K562 (cell line): ENCODE data around the gene ARID4B. TPM values are rescaled to one million over a fixed set of nuclear protein-coding genes. Genes with fewer than 3 reads are reported as not detected.

ENCODE experiments used
- FUS ChIP-seq: fragments of 200-400 bp; formaldehyde crosslinking; optimal IDR thresholded peaks from 2 replicates; pipeline ENCODE3; 2017; ENCODE audit warnings: low read depth, low read length
- HDAC2 ChIP-seq: fragments of 450-650 bp; IDR thresholded peaks from 2 replicates; pipeline ENCODE4 v1.6.1; 2016; ENCODE audit warnings: mild to moderate bottlenecking
- MAFF ChIP-seq: IDR thresholded peaks from 2 replicates; pipeline ENCODE4 v1.6.1; 2012; ENCODE audit warnings: low read length, improper control_type of control experiment
- MIER1 ChIP-seq: fragments of 450-650 bp; IDR thresholded peaks from 2 replicates; pipeline ENCODE4 v1.6.1; 2016; ENCODE audit warnings: antibody characterized with exemption, mild to moderate bottlenecking, low read depth
- NFRKB ChIP-seq: fragments of 450-650 bp; IDR thresholded peaks from 2 replicates; pipeline ENCODE4 v1.6.1; 2016; ENCODE audit warnings: low read depth
- POLR2G ChIP-seq: fragments of 200-400 bp; formaldehyde crosslinking; IDR thresholded peaks from 2 replicates; pipeline ENCODE4 v1.6.1; 2017; ENCODE audit warnings: low read depth, mild to moderate bottlenecking, antibody characterized with exemption, low read length, moderate library complexity
- SREBF2 ChIP-seq: sonication (generic); formaldehyde crosslinking; IDR thresholded peaks from 2 replicates; pipeline ENCODE4 v1.4.0; 2020; ENCODE audit warnings: mild to moderate bottlenecking, missing genetic modification reagents
- TBP ChIP-seq: optimal IDR thresholded peaks from 2 replicates; pipeline ENCODE3; 2011; ENCODE audit warnings: low read depth, low read length, improper control_type of control experiment
- THRAP3 ChIP-seq: fragments of 450-650 bp; IDR thresholded peaks from 2 replicates; pipeline ENCODE4 v1.6.1; 2016; ENCODE audit warnings: mild to moderate bottlenecking, inconsistent platforms, borderline replicate concordance
- ZC3H8 ChIP-seq: fragments of 450-650 bp; IDR thresholded peaks from 2 replicates; pipeline ENCODE4 v1.6.1; 2017
- ZFP30 ChIP-seq: fragments of 250-450 bp; sonication (Bioruptor Pico); IDR thresholded peaks from 2 replicates; pipeline ENCODE4 v1.8.0; 2022; ENCODE audit warnings: moderate library complexity, mild to moderate bottlenecking, inconsistent platforms, borderline replicate concordance
- ZNF444 ChIP-seq: fragments of 250-450 bp; sonication (Bioruptor Pico); IDR thresholded peaks from 2 replicates; pipeline ENCODE4 v1.4.0; 2020; ENCODE audit warnings: mild to moderate bottlenecking, moderate library complexity
- ZNF696 ChIP-seq: fragments of 250-450 bp; sonication (Bioruptor Pico); conservative IDR thresholded peaks from 2 replicates; pipeline ENCODE4 v1.4.0; 2020; ENCODE audit warnings: mild to moderate bottlenecking, moderate library complexity
- ZSCAN32 ChIP-seq: fragments of 450-650 bp; formaldehyde crosslinking; IDR thresholded peaks from 2 replicates; pipeline ENCODE4 v1.4.0; 2020; ENCODE audit warnings: mild to moderate bottlenecking, moderate library complexity
- polyA plus RNA-seq, 8 experiments: library from polyadenylated mRNA; depleted of rRNA in 4 of 8; stranded (reverse) in 5 of 8; unstranded in 3 of 8; fragments of >200 nt; fragmentation: Nextera tagmentation in 2 of 8; fragmentation: Illumina TruSeq in 1 of 8; extraction: Ambion mirVana in 2 of 8; extraction: Trizol in 1 of 8; gene quantifications; 2 replicates each; pipeline versions ENCODE4 v1.2.1 to v1.2.3, GENCODE V29; 2011 to 2014; ENCODE audit warnings: inconsistent platforms in 1 of 8, missing spikeins in 1 of 8
- total RNA-seq, 7 experiments: library from RNA; depleted of rRNA in 6 of 7; stranded (reverse); fragments of >200 nt in 6 of 7; fragmentation: Illumina TruSeq in 2 of 7; extraction: Trizol in 2 of 7; gene quantifications; 2 replicates each; pipeline versions ENCODE4 v1.2.1 to v1.2.3, GENCODE V29; 2011 to 2021; ENCODE audit warnings: low replicate concordance in 1 of 7
- TF ChIP-seq, protein P1 (sequence below): fragments of 200-800 bp; sonication (Bioruptor generic); IDR thresholded peaks from 2 replicates; pipeline ENCODE4 v1.6.1; 2016; ENCODE audit warnings: missing genetic modification characterization, missing compliant biosample characterization
- TF ChIP-seq, protein P2 (sequence below): IDR thresholded peaks from 3 replicates; pipeline ENCODE4 v1.6.1; 2011; ENCODE audit warnings: borderline replicate concordance, mild to moderate bottlenecking, moderate library complexity; ENCODE audit not compliant: insufficient read length; ENCODE audit errors: extremely low read depth
- TF ChIP-seq, protein P3 (sequence below): fragments of 250-450 bp; sonication (Bioruptor Pico); IDR thresholded peaks from 2 replicates; pipeline ENCODE4 v1.8.0; 2022; ENCODE audit warnings: moderate library complexity, mild to moderate bottlenecking, inconsistent platforms
- TF ChIP-seq, protein P4 (sequence below): fragments of 450-650 bp; formaldehyde crosslinking; IDR thresholded peaks from 2 replicates; pipeline ENCODE4 v1.4.0; 2020; ENCODE audit warnings: mild to moderate bottlenecking

The ARID4B gene
- total and polyA plus RNA-seq, 9 of the 15 experiments (the other 6 are each of a cell fraction or from before 2014, with no cell fraction given): 8.4 to 38.9 (median 18.5) TPM

DNA sequence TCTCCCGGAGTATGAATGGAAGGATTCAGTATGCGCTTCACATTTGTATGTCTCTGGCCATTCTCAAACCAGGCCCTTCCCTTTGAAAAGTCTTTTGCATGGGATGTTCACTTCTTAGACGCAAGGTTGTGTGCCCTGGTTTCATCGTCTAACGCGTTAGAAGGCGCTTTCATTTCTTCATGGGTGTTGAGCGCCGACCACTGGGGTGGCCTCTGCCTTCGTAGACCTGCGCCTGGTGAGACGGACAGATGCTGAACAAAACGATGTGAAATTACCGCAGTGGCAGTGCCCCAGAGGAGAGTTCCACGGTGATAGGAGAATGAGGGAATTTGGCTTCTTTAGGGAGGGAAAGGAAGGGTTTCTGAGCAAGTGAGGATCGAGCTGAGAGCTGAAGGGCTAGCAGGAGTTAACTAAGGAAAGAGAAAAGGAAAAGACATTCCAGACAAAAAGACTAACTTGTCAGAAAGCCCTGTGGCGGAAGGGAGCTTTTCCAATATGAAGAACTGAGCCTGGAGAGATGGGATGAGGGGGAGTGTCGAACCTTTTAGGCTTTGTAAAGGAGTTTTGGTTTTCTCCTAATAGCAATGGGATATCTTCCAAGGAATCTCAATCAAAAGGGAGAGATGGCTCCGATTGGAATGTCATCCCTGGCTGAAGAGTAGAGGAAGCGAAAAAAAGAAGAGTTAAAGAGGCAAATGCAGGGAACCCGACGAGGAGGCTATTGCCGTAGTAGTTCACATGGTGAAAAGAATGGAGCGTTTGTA is 1.3 kb upstream of the ARID4B start (continued):
- no peak for TF ChIP-seq ZNF444 (CRISPR knock-in tag)
- TF ChIP-seq, protein P1, sequence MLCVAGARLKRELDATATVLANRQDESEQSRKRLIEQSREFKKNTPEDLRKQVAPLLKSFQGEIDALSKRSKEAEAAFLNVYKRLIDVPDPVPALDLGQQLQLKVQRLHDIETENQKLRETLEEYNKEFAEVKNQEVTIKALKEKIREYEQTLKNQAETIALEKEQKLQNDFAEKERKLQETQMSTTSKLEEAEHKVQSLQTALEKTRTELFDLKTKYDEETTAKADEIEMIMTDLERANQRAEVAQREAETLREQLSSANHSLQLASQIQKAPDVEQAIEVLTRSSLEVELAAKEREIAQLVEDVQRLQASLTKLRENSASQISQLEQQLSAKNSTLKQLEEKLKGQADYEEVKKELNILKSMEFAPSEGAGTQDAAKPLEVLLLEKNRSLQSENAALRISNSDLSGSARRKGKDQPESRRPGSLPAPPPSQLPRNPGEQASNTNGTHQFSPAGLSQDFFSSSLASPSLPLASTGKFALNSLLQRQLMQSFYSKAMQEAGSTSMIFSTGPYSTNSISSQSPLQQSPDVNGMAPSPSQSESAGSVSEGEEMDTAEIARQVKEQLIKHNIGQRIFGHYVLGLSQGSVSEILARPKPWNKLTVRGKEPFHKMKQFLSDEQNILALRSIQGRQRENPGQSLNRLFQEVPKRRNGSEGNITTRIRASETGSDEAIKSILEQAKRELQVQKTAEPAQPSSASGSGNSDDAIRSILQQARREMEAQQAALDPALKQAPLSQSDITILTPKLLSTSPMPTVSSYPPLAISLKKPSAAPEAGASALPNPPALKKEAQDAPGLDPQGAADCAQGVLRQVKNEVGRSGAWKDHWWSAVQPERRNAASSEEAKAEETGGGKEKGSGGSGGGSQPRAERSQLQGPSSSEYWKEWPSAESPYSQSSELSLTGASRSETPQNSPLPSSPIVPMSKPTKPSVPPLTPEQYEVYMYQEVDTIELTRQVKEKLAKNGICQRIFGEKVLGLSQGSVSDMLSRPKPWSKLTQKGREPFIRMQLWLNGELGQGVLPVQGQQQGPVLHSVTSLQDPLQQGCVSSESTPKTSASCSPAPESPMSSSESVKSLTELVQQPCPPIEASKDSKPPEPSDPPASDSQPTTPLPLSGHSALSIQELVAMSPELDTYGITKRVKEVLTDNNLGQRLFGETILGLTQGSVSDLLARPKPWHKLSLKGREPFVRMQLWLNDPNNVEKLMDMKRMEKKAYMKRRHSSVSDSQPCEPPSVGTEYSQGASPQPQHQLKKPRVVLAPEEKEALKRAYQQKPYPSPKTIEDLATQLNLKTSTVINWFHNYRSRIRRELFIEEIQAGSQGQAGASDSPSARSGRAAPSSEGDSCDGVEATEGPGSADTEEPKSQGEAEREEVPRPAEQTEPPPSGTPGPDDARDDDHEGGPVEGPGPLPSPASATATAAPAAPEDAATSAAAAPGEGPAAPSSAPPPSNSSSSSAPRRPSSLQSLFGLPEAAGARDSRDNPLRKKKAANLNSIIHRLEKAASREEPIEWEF (CRISPR knock-in tag): no peak
- TF ChIP-seq, protein P2, sequence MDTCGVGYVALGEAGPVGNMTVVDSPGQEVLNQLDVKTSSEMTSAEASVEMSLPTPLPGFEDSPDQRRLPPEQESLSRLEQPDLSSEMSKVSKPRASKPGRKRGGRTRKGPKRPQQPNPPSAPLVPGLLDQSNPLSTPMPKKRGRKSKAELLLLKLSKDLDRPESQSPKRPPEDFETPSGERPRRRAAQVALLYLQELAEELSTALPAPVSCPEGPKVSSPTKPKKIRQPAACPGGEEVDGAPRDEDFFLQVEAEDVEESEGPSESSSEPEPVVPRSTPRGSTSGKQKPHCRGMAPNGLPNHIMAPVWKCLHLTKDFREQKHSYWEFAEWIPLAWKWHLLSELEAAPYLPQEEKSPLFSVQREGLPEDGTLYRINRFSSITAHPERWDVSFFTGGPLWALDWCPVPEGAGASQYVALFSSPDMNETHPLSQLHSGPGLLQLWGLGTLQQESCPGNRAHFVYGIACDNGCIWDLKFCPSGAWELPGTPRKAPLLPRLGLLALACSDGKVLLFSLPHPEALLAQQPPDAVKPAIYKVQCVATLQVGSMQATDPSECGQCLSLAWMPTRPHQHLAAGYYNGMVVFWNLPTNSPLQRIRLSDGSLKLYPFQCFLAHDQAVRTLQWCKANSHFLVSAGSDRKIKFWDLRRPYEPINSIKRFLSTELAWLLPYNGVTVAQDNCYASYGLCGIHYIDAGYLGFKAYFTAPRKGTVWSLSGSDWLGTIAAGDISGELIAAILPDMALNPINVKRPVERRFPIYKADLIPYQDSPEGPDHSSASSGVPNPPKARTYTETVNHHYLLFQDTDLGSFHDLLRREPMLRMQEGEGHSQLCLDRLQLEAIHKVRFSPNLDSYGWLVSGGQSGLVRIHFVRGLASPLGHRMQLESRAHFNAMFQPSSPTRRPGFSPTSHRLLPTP: no peak
- no peak for TF ChIP-seq THRAP3
- TF ChIP-seq, protein P3, sequence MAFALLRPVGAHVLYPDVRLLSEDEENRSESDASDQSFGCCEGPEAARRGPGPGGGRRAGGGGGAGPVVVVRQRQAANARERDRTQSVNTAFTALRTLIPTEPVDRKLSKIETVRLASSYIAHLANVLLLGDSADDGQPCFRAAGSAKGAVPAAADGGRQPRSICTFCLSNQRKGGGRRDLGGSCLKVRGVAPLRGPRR: no peak
- no peak for TF ChIP-seq SREBF2 (CRISPR knock-in tag)
- no peak for TF ChIP-seq FUS
- no peak for TF ChIP-seq TBP
- no peak; the same call in 1 of the 2 replicates for TF ChIP-seq NFRKB
- TF ChIP-seq ZFP30 (CRISPR knock-in tag): no peak
- TF ChIP-seq ZC3H8: no peak
- TF ChIP-seq MAFF: no peak
- no peak for TF ChIP-seq HDAC2
- TF ChIP-seq POLR2G: no peak
- no peak for TF ChIP-seq MIER1
- TF ChIP-seq ZNF696 (CRISPR knock-in tag): no peak
- TF ChIP-seq, protein P4, sequence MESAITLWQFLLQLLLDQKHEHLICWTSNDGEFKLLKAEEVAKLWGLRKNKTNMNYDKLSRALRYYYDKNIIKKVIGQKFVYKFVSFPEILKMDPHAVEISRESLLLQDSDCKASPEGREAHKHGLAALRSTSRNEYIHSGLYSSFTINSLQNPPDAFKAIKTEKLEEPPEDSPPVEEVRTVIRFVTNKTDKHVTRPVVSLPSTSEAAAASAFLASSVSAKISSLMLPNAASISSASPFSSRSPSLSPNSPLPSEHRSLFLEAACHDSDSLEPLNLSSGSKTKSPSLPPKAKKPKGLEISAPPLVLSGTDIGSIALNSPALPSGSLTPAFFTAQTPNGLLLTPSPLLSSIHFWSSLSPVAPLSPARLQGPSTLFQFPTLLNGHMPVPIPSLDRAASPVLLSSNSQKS (CRISPR knock-in tag): no peak
- no peak for TF ChIP-seq ZSCAN32 (CRISPR knock-in tag)
